CD14-positive monocyte (primary cell): ENCODE data around the gene ARGFX. TPM values are rescaled to one million over a fixed set of nuclear protein-coding genes. Genes with fewer than 3 reads are reported as not detected.

Experiments
- DNase-seq, 3 donors: peaks; one replicate each; pipeline ENCODE4 v3.0.0-alpha.2; 2011 to 2022
- H2AFZ ChIP-seq: 2 replicates; pipeline ENCODE4 v1.6.0; 2012; ENCODE audit warnings: mild to moderate bottlenecking, low read depth, low read length, inconsistent platforms; ENCODE audit not compliant: insufficient read depth, poor library complexity, severe bottlenecking
- H3K27ac ChIP-seq, 2 donors: 1 replicate in 1 of 2; 2 replicates in 1 of 2; pipeline ENCODE4 v1.5.1; 2012 to 2013; ENCODE audit warnings: low read length in 2 of 2, control low read depth in 1 of 2, inconsistent platforms in 1 of 2, low read depth in 1 of 2, mild to moderate bottlenecking in 1 of 2
- H3K27me3 ChIP-seq, 2 donors: one replicate each; pipeline versions ENCODE4 v1.6.0 to v1.6.1; 2011 to 2013; ENCODE audit warnings: low read length in 2 of 2; ENCODE audit not compliant: control insufficient read depth in 2 of 2, insufficient read depth in 2 of 2
- H3K36me3 ChIP-seq, 2 donors: replicated peaks in 1 of 2; 1 replicate in 1 of 2; 2 replicates in 1 of 2; pipeline versions ENCODE4 v1.5.1 to v1.6.1; 2012 to 2013; ENCODE audit warnings: low read length in 2 of 2, control low read depth in 1 of 2, inconsistent platforms in 1 of 2, mild to moderate bottlenecking in 1 of 2; ENCODE audit not compliant: insufficient read depth in 2 of 2, control insufficient read depth in 1 of 2
- H3K4me1 ChIP-seq, 2 donors: 1 replicate in 1 of 2; 2 replicates in 1 of 2; pipeline versions ENCODE4 v1.5.1 to v1.6.1; 2012 to 2013; ENCODE audit warnings: low read length in 2 of 2, control low read depth in 1 of 2, inconsistent platforms in 1 of 2, mild to moderate bottlenecking in 1 of 2, moderate library complexity in 1 of 2; ENCODE audit not compliant: insufficient read depth in 2 of 2, control insufficient read depth in 1 of 2
- H3K4me2 ChIP-seq: replicated peaks from 2 replicates; pipeline ENCODE3; 2012; ENCODE audit warnings: low read length, moderate library complexity, mild to moderate bottlenecking; ENCODE audit not compliant: poor library complexity, severe bottlenecking; ENCODE audit errors: extremely low read depth
- H3K4me3 ChIP-seq, 3 experiments: fragments of 200-600 bp in 1 of 3; sonication (generic) in 1 of 3; replicated peaks in 1 of 3; 1 replicate in 2 of 3; 2 replicates in 1 of 3; pipeline ENCODE4 v1.5.1; 2011 to 2013; ENCODE audit warnings: low read length in 3 of 3, mild to moderate bottlenecking in 3 of 3, control low read depth in 2 of 3, low read depth in 2 of 3, inconsistent platforms in 1 of 3, moderate library complexity in 1 of 3
- H3K79me2 ChIP-seq: 2 replicates; pipeline ENCODE4 v1.6.0; 2012; ENCODE audit warnings: mild to moderate bottlenecking, control low read depth, inconsistent platforms, low read length, moderate library complexity; ENCODE audit not compliant: insufficient read depth
- H3K9ac ChIP-seq: 2 replicates; pipeline ENCODE4 v1.6.0; 2017; ENCODE audit warnings: low read length, mild to moderate bottlenecking; ENCODE audit not compliant: insufficient read depth, poor library complexity, severe bottlenecking
- H3K9me3 ChIP-seq, 2 donors: replicated peaks in 1 of 2; 1 replicate in 1 of 2; 2 replicates in 1 of 2; pipeline versions ENCODE4 v1.5.1 to v1.6.1; 2012 to 2013; ENCODE audit warnings: low read length in 2 of 2, control low read depth in 1 of 2; ENCODE audit not compliant: control insufficient read depth in 1 of 2, insufficient read depth in 1 of 2
- H4K20me1 ChIP-seq: 2 replicates; pipeline ENCODE4 v1.6.0; 2012; ENCODE audit warnings: mild to moderate bottlenecking, low read length, control low read depth, moderate library complexity; ENCODE audit not compliant: insufficient read depth
- H3K27ac Mint-ChIP-seq, 7 donors: one replicate each; pipeline ENCODE4 v1.8.0; 2020; ENCODE audit warnings: mild to moderate bottlenecking in 7 of 7, mixed read lengths in 7 of 7, moderate library complexity in 6 of 7, inconsistent platforms in 2 of 7
- H3K27me3 Mint-ChIP-seq, 3 donors: one replicate each; pipeline ENCODE4 v1.8.0; 2021 to 2022; ENCODE audit warnings: low read depth in 3 of 3, mild to moderate bottlenecking in 3 of 3, mixed read lengths in 3 of 3, moderate library complexity in 3 of 3, inconsistent platforms in 1 of 3
- H3K36me3 Mint-ChIP-seq, 2 donors: one replicate each; pipeline ENCODE4 v1.8.0; 2020; ENCODE audit warnings: mixed read lengths in 2 of 2, inconsistent platforms in 1 of 2, mild to moderate bottlenecking in 1 of 2
- H3K4me1 Mint-ChIP-seq: one replicate; pipeline ENCODE4 v1.8.0; 2020; ENCODE audit warnings: mild to moderate bottlenecking, mixed read lengths
- H3K4me3 Mint-ChIP-seq, 2 donors: one replicate each; pipeline ENCODE4 v1.8.0; 2020; ENCODE audit warnings: mild to moderate bottlenecking in 2 of 2, mixed read lengths in 2 of 2, moderate library complexity in 1 of 2
- H3K9me3 Mint-ChIP-seq, 7 donors: one replicate each; pipeline ENCODE4 v1.8.0; 2020 to 2022; ENCODE audit warnings: mixed read lengths in 7 of 7, mild to moderate bottlenecking in 6 of 7, moderate library complexity in 6 of 7, inconsistent platforms in 2 of 7
- CTCF ChIP-seq: fragments of 200-600 bp; IDR thresholded peaks from one replicate; pipeline ENCODE4 v1.8.0; 2022; ENCODE audit warnings: antibody characterized with exemption, mild to moderate bottlenecking
- WGBS: methylation state at CpG from one replicate; pipeline ENCODE4 v1.1.5; 2013; ENCODE audit warnings: missing lambda C conversion rate; ENCODE audit not compliant: insufficient coverage; 5-methylcytosine and 5-hydroxymethylcytosine counted together
- intact Hi-C, 2 donors: fragments of 100-400 bp; cut with micrococcal nuclease; formaldehyde crosslinking; loops; one replicate each; pipeline versions ENCODE4 v1.15.0 to v1.15.1; 2023
- polyA plus RNA-seq, 3 donors: library from polyadenylated mRNA; depleted of rRNA in 1 of 3; unstranded in 2 of 3; stranded (reverse) in 1 of 3; fragments of 300-500 nt in 2 of 3; fragments of >200 nt in 1 of 3; fragmentation: Illumina TruSeq in 2 of 3; gene quantifications; 1 replicate in 2 of 3; 2 replicates in 1 of 3; pipeline ENCODE4 v1.2.3, GENCODE V29; 2012 to 2021

ARGFX gene
- polyA plus RNA-seq, 3 donors = not detected

GRCh38 chr3:121557426-121557934, 10.3 kb upstream of the ARGFX start:
- Histone ChIP-seq H3K4me3 (no peak overlapping the region), H3K79me2 (no peaks in the 10 kb centered on the region), H4K20me1 (no peaks in the 10 kb centered on the region), H3K9me3 (no peaks in the 10 kb centered on the region), H3K4me2 (no peak overlapping the region), H2AFZ (no peak overlapping the region), H3K4me1 (no peaks in the 10 kb centered on the region), H3K36me3 (no peaks in the 10 kb centered on the region), H3K27ac (no peak overlapping the region), H3K9ac (no peak overlapping the region), H3K27me3 (no peaks in the 10 kb centered on the region)
- DNase-seq = no peak
- 100% methylated on average over 1 of the region's 5 CpGs for WGBS
- Mint-ChIP-seq H3K4me1 (peaks cover 3% of the 10 kb centered on the region), H3K4me3 (no peak overlapping the region), H3K36me3 (no peaks in the 10 kb centered on the region), H3K9me3 (peaks cover 0 to 5% (median 3%) of the 10 kb centered on the region in 7 donors), H3K27ac (no peak overlapping the region), H3K27me3 (peaks cover 2 to 8% (median 8%) of the 10 kb centered on the region in 3 donors)
- TF ChIP-seq CTCF = no peak
- intact Hi-C loops = no loop called here

- intact Hi-C loops = no loop called here
- peaks cover 6 to 8% (median 8%) of the 10 kb centered on the region in 3 donors for H3K27me3 Mint-ChIP-seq
- no peak overlapping the region for H3K27ac ChIP-seq
Observed at GRCh38 chr3:121562148-121562547, 5.6 kb upstream of the ARGFX start.

More at GRCh38 chr3:121562148-121562547, 5.6 kb upstream of the ARGFX start:
- Histone ChIP-seq H4K20me1 (no peaks in the 10 kb centered on the region), H3K36me3 (no peaks in the 10 kb centered on the region), H3K4me1 (no peaks in the 10 kb centered on the region), H3K9me3 (no peaks in the 10 kb centered on the region), H3K79me2 (no peaks in the 10 kb centered on the region), H3K9ac (no peak overlapping the region), H3K4me3 (no peak overlapping the region), H3K27me3 (no peaks in the 10 kb centered on the region), H2AFZ (no peak overlapping the region), H3K4me2 (no peak overlapping the region)
- Mint-ChIP-seq H3K9me3 (peaks cover 0 to 2% (median 0%) of the 10 kb centered on the region in 7 donors), H3K4me1 (no peaks in the 10 kb centered on the region), H3K4me3 (no peak overlapping the region), H3K36me3 (no peaks in the 10 kb centered on the region), H3K27ac (no peak overlapping the region)
- no peak for DNase-seq
- no peak for TF ChIP-seq CTCF
